Endothelial cell of umbilical vein (primary cell): ENCODE results near the gene RAD9B.

Experiments
- CTCF ChIP-seq, 2 donors: IDR thresholded peaks; 1 replicate in 1 of 2; 2 replicates in 1 of 2; pipeline ENCODE4 v1.5.1; 2011; ENCODE audit warnings: low read length in 2 of 2, mild to moderate bottlenecking in 2 of 2, moderate library complexity in 2 of 2, control low read depth in 1 of 2, inconsistent platforms in 1 of 2, low read depth in 1 of 2; ENCODE audit not compliant: insufficient read depth in 1 of 2; ENCODE audit errors: extremely low read depth in 1 of 2
- EZH2 ChIP-seq: IDR thresholded peaks from 2 replicates; pipeline ENCODE4 v1.6.1; 2012; ENCODE audit warnings: borderline replicate concordance, low read depth, mild to moderate bottlenecking, moderate library complexity, low read length, inconsistent platforms; ENCODE audit not compliant: severe bottlenecking
- FOS ChIP-seq: IDR thresholded peaks from 2 replicates; pipeline ENCODE4 v1.6.1; 2011; ENCODE audit warnings: mild to moderate bottlenecking, low read length, moderate library complexity, borderline replicate concordance; ENCODE audit not compliant: insufficient read depth
- POLR2A ChIP-seq: IDR thresholded peaks from 2 replicates; pipeline ENCODE4 v1.6.1; 2012; ENCODE audit warnings: low read depth, mild to moderate bottlenecking, control low read depth, low read length
- POLR2AphosphoS5 ChIP-seq: IDR thresholded peaks from 2 replicates; pipeline ENCODE4 v1.6.1; 2012; ENCODE audit warnings: low read depth, mild to moderate bottlenecking, control low read depth, low read length, moderate library complexity; ENCODE audit not compliant: insufficient read depth

GRCh38 chr12:110516995-110517394, 14.9 kb downstream of the RAD9B start:
- TF ChIP-seq FOS: no peak
- TF ChIP-seq CTCF (IDR thresholded peaks at IDR 0.05; ENCODE audit: extremely low read depth in 1 of 2, insufficient read depth in 1 of 2, low read depth in 1 of 2, low read length in 2 of 2): no peak
- TF ChIP-seq POLR2A: no peak
- TF ChIP-seq POLR2AphosphoS5: no peak
- no peak for TF ChIP-seq EZH2
